HCT116 (cell line): Measurements from ENCODE around the gene LDHAL6B. TPM values are rescaled to one million over a fixed set of nuclear protein-coding genes. Genes with fewer than 3 reads are reported as not detected.

ENCODE experiments used
- ATAC-seq: fragments of 200-7000 bp; cut with Tn5 transposase; 2 replicates; pipeline ENCODE4 v1.9.1; 2020; ENCODE audit warnings: mild to moderate bottlenecking, moderate library complexity
- BruUV-seq: library from RNA; stranded (reverse); fragments of 400-500 nt; replicated peaks from 2 replicates; lab custom pipeline; 2021; lab: Mats Ljungman, UMichigan
- CTCF ChIA-PET: fragments of 300-600 bp; sonication (Branson Sonifier 250); formaldehyde crosslinking; loops from one replicate; lab custom pipeline; 2021; ENCODE audit warnings: antibody characterized with exemption; lab: Charles Lee
- POLR2A ChIA-PET: fragments of 300-600, 350-600 bp; sonication (Branson Sonifier 250); formaldehyde crosslinking; loops from one replicate; lab custom pipeline; 2021; ENCODE audit warnings: antibody characterized with exemption; lab: Charles Lee
- RAD21 ChIA-PET, 2 experiments: fragments of 300-600 bp; sonication (Branson Sonifier 250); formaldehyde crosslinking; loops; one replicate each; lab custom pipeline; 2023; ENCODE audit warnings: low total read pairs in 2 of 2; ENCODE audit not compliant: uncharacterized antibody in 2 of 2, unreplicated experiment in 2 of 2, low non-redundant PET in 1 of 2; lab: Charles Lee
- DNase-seq: peaks from one replicate; pipeline ENCODE4 v3.0.0-alpha.2; 2010; ENCODE audit warnings: low read depth, low spot score
- H2AFZ ChIP-seq: fragments of 200-600 bp; shearing (Covaris generic), sonication (generic); 2 replicates; pipeline ENCODE4 v1.6.1; 2017; ENCODE audit warnings: low read depth, mixed run types, mixed read lengths, antibody characterized with exemption, low read length; ENCODE audit not compliant: poor library complexity, severe bottlenecking
- H3K27ac ChIP-seq: 2 replicates; pipeline ENCODE4 v1.5.1; 2012; ENCODE audit warnings: low read depth, low read length
- H3K27me3 ChIP-seq: fragments of 200-600 bp; sonication (generic); 2 replicates; pipeline ENCODE4 v1.6.1; 2016; ENCODE audit warnings: mixed run types, low read length, mixed read lengths; ENCODE audit not compliant: insufficient read depth
- H3K36me3 ChIP-seq, 2 experiments: fragments of 200-500 bp in 1 of 2; fragments of 200-600 bp in 1 of 2; sonication (Bioruptor generic) in 1 of 2; sonication (generic) in 1 of 2; 2 replicates each; pipeline versions ENCODE4 v1.5.1 to v1.6.1; 2014 to 2016; ENCODE audit warnings: low read length in 2 of 2, inconsistent platforms in 1 of 2, mixed read lengths in 1 of 2, mixed run types in 1 of 2; ENCODE audit not compliant: insufficient read depth in 2 of 2, control insufficient read depth in 1 of 2
- H3K4me1 ChIP-seq, 2 experiments: fragments of 200-600 bp in 1 of 2; sonication (generic) in 1 of 2; 2 replicates each; pipeline versions ENCODE4 v1.5.1 to v1.6.1; 2012 to 2017; ENCODE audit warnings: low read length in 2 of 2, inconsistent platforms in 1 of 2, mild to moderate bottlenecking in 1 of 2, mixed read lengths in 1 of 2, mixed run types in 1 of 2, moderate library complexity in 1 of 2; ENCODE audit not compliant: insufficient read depth in 2 of 2, control insufficient read depth in 1 of 2
- H3K4me2 ChIP-seq: fragments of 200-600 bp; sonication (generic); 2 replicates; pipeline ENCODE4 v1.6.1; 2017; ENCODE audit warnings: mixed run types, low read length, mixed read lengths
- H3K4me3 ChIP-seq, 2 experiments: fragments of 200-600 bp in 1 of 2; sonication (generic) in 1 of 2; replicated peaks in 1 of 2; 2 replicates each; pipeline ENCODE4 v1.5.1; 2011 to 2016; ENCODE audit warnings: low read length in 2 of 2, control low read depth in 1 of 2, low read depth in 1 of 2, mild to moderate bottlenecking in 1 of 2, mixed read lengths in 1 of 2, mixed run types in 1 of 2
- H3K79me2 ChIP-seq: fragments of 200-600 bp; sonication (generic); 2 replicates; pipeline ENCODE4 v1.6.1; 2017; ENCODE audit warnings: mild to moderate bottlenecking, mixed run types, low read length, moderate library complexity, mixed read lengths; ENCODE audit not compliant: insufficient read depth
- H3K9ac ChIP-seq: fragments of 200-600 bp; sonication (generic); 2 replicates; pipeline ENCODE4 v1.6.1; 2016; ENCODE audit warnings: low read length, mixed read lengths
- H3K9me2 ChIP-seq: fragments of 200-600 bp; sonication (generic), shearing (Covaris generic); 2 replicates; pipeline ENCODE4 v1.6.1; 2017; ENCODE audit warnings: mixed run types, mild to moderate bottlenecking, moderate library complexity; ENCODE audit not compliant: insufficient read depth
- H3K9me3 ChIP-seq, 2 experiments: fragments of 200-500 bp in 1 of 2; fragments of 200-600 bp in 1 of 2; sonication (Bioruptor generic) in 1 of 2; sonication (generic) in 1 of 2; 2 replicates each; pipeline ENCODE4 v1.6.1; 2014 to 2017; ENCODE audit warnings: low read length in 2 of 2, mixed read lengths in 2 of 2, inconsistent platforms in 1 of 2, low read depth in 1 of 2, mild to moderate bottlenecking in 1 of 2, mixed run types in 1 of 2, moderate library complexity in 1 of 2; ENCODE audit not compliant: control insufficient read depth in 1 of 2, insufficient read depth in 1 of 2
- H4K20me1 ChIP-seq: fragments of 200-600 bp; sonication (generic), shearing (Covaris generic); 2 replicates; pipeline ENCODE4 v1.6.1; 2017; ENCODE audit warnings: mixed run types, mild to moderate bottlenecking, moderate library complexity; ENCODE audit not compliant: insufficient read depth
- CBX3 ChIP-seq: IDR thresholded peaks from 2 replicates; pipeline ENCODE4 v1.6.1; 2012; ENCODE audit warnings: low read depth
- CEBPB ChIP-seq: IDR thresholded peaks from 2 replicates; pipeline ENCODE4 v1.6.1; 2012; ENCODE audit warnings: low read depth
- CTCF ChIP-seq, 3 experiments: fragments of 200-600 bp in 1 of 3; sonication (generic) in 1 of 3; IDR thresholded peaks in 2 of 3; conservative IDR thresholded peaks in 1 of 3; 2 replicates each; pipeline ENCODE4 v1.5.1; 2012 to 2017; ENCODE audit warnings: low read depth in 2 of 3, low read length in 2 of 3, antibody characterized with exemption in 1 of 3, borderline replicate concordance in 1 of 3, control low read depth in 1 of 3, mild to moderate bottlenecking in 1 of 3, mixed read lengths in 1 of 3, mixed run types in 1 of 3, moderate library complexity in 1 of 3; ENCODE audit not compliant: insufficient read depth in 1 of 3
- EGR1 ChIP-seq: IDR thresholded peaks from 2 replicates; pipeline ENCODE4 v1.6.1; 2012; ENCODE audit warnings: low read depth
- JUND ChIP-seq: IDR thresholded peaks from 2 replicates; pipeline ENCODE4 v1.6.1; 2012
- MAX ChIP-seq: IDR thresholded peaks from 2 replicates; pipeline ENCODE4 v1.6.1; 2012
- POLR2AphosphoS5 ChIP-seq: IDR thresholded peaks from 2 replicates; pipeline ENCODE4 v1.6.1; 2011; ENCODE audit warnings: mild to moderate bottlenecking, low read depth, low read length, moderate library complexity
- RAD21 ChIP-seq: IDR thresholded peaks from 2 replicates; pipeline ENCODE4 v1.6.1; 2012; ENCODE audit warnings: low read depth, mild to moderate bottlenecking
- SIN3A ChIP-seq: IDR thresholded peaks from 2 replicates; pipeline ENCODE4 v1.6.1; 2012; ENCODE audit warnings: low read depth
- YY1 ChIP-seq: IDR thresholded peaks from 2 replicates; pipeline ENCODE4 v1.6.1; 2011; ENCODE audit warnings: low read length, low read depth, moderate library complexity, mild to moderate bottlenecking; ENCODE audit not compliant: insufficient replicate concordance; ENCODE audit errors: extremely low read depth
- ZBTB33 ChIP-seq: IDR thresholded peaks from 2 replicates; pipeline ENCODE4 v1.6.1; 2011; ENCODE audit warnings: mild to moderate bottlenecking, low read length, moderate library complexity; ENCODE audit not compliant: insufficient replicate concordance; ENCODE audit errors: extremely low read depth
- ZFX ChIP-seq: fragments of 450-650 bp; IDR thresholded peaks from 2 replicates; pipeline ENCODE4 v1.6.1; 2017
- ZNF274 ChIP-seq: fragments of 200-500 bp; sonication (Bioruptor generic); IDR thresholded peaks from 2 replicates; pipeline ENCODE4 v1.6.1; 2014; ENCODE audit warnings: mild to moderate bottlenecking, low read depth, low read length, inconsistent platforms
- intact Hi-C: fragments of 100-400 bp; cut with micrococcal nuclease; formaldehyde crosslinking; loops from 2 replicates; pipeline ENCODE4 v1.10.0; 2022
- total RNA-seq: library from RNA; stranded (reverse); gene quantifications from one replicate; pipeline ENCODE4 v1.2.1, GENCODE V29; 2021; ENCODE audit not compliant: unreplicated experiment

Gene LDHAL6B
- total RNA-seq, 1 experiment from 2014 or later, result not detected

GRCh38 chr15:59251001-59251845, 44.6 kb downstream of the LDHAL6B start:
- Histone ChIP-seq H3K36me3 (0 out of 4 replicates have a peak, but pooled peaks cover 0 to 10% of the 10 kb centered on the region in 2 experiments), H3K9me3 (no peaks in the 10 kb centered on the region), H4K20me1 (no peaks in the 10 kb centered on the region), H3K79me2 (peaks cover 4% of the 10 kb centered on the region; the same call in 1 of the 2 replicates), H2AFZ (no peak overlapping the region), H3K4me3 (no peak overlapping the region), H3K4me2 (no peak overlapping the region), H3K9me2 (no peaks in the 10 kb centered on the region), H3K9ac (no peak overlapping the region), H3K27ac (no peak overlapping the region), H3K27me3 (no peaks in the 10 kb centered on the region), H3K4me1 (peaks cover 11 to 32% of the 10 kb centered on the region in 2 experiments)
- no peak for ATAC-seq
- POLR2A ChIA-PET, result no interaction called here
- RAD21 ChIA-PET, result no interaction called here
- BruUV-seq, result no TSS peak
- TF ChIP-seq POLR2AphosphoS5, result no peak
- no peak for TF ChIP-seq ZNF274
- no peak for TF ChIP-seq SIN3A
- no peak for TF ChIP-seq JUND
- no peak for TF ChIP-seq MAX
- no peak for TF ChIP-seq CBX3
- CTCF ChIA-PET, result no interaction called here
- intact Hi-C loops, result no loop called here
- no peak for DNase-seq

- no peak overlapping the region for H3K27ac ChIP-seq
- H3K9me2 ChIP-seq, result no peaks in the 10 kb centered on the region
- no peak for ATAC-seq
- peaks cover 20 to 41% of the 10 kb centered on the region in 2 experiments for H3K4me1 ChIP-seq
- 0 out of 4 replicates have a peak, but pooled peaks cover 0 to 10% of the 10 kb centered on the region in 2 experiments for H3K36me3 ChIP-seq
- no peak overlapping the region for H3K9ac ChIP-seq
- H4K20me1 ChIP-seq, result no peaks in the 10 kb centered on the region
- H3K9me3 ChIP-seq, result no peaks in the 10 kb centered on the region
- no peak overlapping the region for H3K4me2 ChIP-seq
- RAD21 ChIA-PET, result no interaction called here
- POLR2A ChIA-PET, result no interaction called here
- no peak overlapping the region for H2AFZ ChIP-seq
- TF ChIP-seq CEBPB (no peak), CTCF (IDR thresholded peaks at IDR 0.05 in 2 of 3, conservative IDR thresholded peaks at IDR 0.05 in 1 of 3; ENCODE audit: borderline replicate concordance in 1 of 3, insufficient read depth in 1 of 3, low read depth in 2 of 3, low read length in 2 of 3) (no peak), RAD21 (no peak), ZFX (no peak), ZBTB33 (no peak), MAX (no peak), YY1 (no peak), SIN3A (no peak), EGR1 (no peak)
- intact Hi-C loops, result no loop called here
- no peak for DNase-seq
- no TSS peak for BruUV-seq
- CTCF ChIA-PET, result no interaction called here
- no peaks in the 10 kb centered on the region for H3K27me3 ChIP-seq
- no peak overlapping the region for H3K4me3 ChIP-seq
- H3K79me2 ChIP-seq, result peaks cover 4% of the 10 kb centered on the region; the same call in 1 of the 2 replicates
These were observed 45.5 kb downstream of the LDHAL6B start for GRCh38 chr15:59252137-59252536.
